Lung (tissue), 16 donors: Measurements from ENCODE around the gene TALDO1. TPM values are rescaled to one million over a fixed set of nuclear protein-coding genes. Genes with fewer than 3 reads are reported as not detected.

Experiments
- ATAC-seq: fragments of 200-7000 bp; cut with Tn5 transposase; one replicate; pipeline ENCODE4 v1.9.1; 2020; ENCODE audit warnings: moderate number of reproducible peaks; ENCODE audit not compliant: insufficient read depth, low FRiP score
- DNase-seq, 3 donors: peaks; one replicate each; pipeline ENCODE4 v3.0.0-alpha.2; 2013 to 2017
- H3K27ac ChIP-seq, 2 donors: one replicate each; pipeline ENCODE4 v1.5.1; 2013; ENCODE audit warnings: mild to moderate bottlenecking in 2 of 2, moderate library complexity in 2 of 2, control low read depth in 1 of 2, inconsistent platforms in 1 of 2, low read depth in 1 of 2, low read length in 1 of 2
- H3K27me3 ChIP-seq, 3 donors: one replicate each; pipeline ENCODE4 v1.5.1; 2013; ENCODE audit warnings: low read length in 2 of 3; ENCODE audit not compliant: control insufficient read depth in 3 of 3, insufficient read depth in 3 of 3
- H3K36me3 ChIP-seq, 4 donors: one replicate each; pipeline ENCODE4 v1.5.1; 2013; ENCODE audit warnings: low read length in 4 of 4, mild to moderate bottlenecking in 1 of 4, moderate library complexity in 1 of 4; ENCODE audit not compliant: control insufficient read depth in 4 of 4, insufficient read depth in 4 of 4
- H3K4me1 ChIP-seq, 5 donors: one replicate each; pipeline ENCODE4 v1.5.1; 2013; ENCODE audit warnings: low read length in 5 of 5, mild to moderate bottlenecking in 2 of 5, moderate library complexity in 1 of 5; ENCODE audit not compliant: control insufficient read depth in 5 of 5, insufficient read depth in 5 of 5
- H3K4me3 ChIP-seq: one replicate; pipeline ENCODE4 v1.5.1; 2013; ENCODE audit warnings: mild to moderate bottlenecking, control low read depth, moderate library complexity
- H3K9ac ChIP-seq, 2 donors: one replicate each; pipeline ENCODE4 v1.5.1; 2013; ENCODE audit warnings: low read length in 2 of 2, control low read depth in 1 of 2; ENCODE audit not compliant: insufficient read depth in 1 of 2
- H3K9me3 ChIP-seq, 4 donors: one replicate each; pipeline ENCODE4 v1.5.1; 2013; ENCODE audit warnings: low read length in 3 of 4, mild to moderate bottlenecking in 1 of 4, moderate library complexity in 1 of 4; ENCODE audit not compliant: control insufficient read depth in 4 of 4, insufficient read depth in 3 of 4
- WGBS, 2 donors: extraction: QIAGEN DNeasy Blood & Tissue Kit; methylation state at CpG; one replicate each; pipeline ENCODE4 v1.1.7; 2013; 5-methylcytosine and 5-hydroxymethylcytosine counted together
- long read RNA-seq, 5 donors: transcript quantifications; one replicate each; lab custom pipeline, GENCODE V29; 2026
- polyA plus RNA-seq, 2 donors: library from polyadenylated mRNA; stranded (reverse); fragments of 200-250 nt; gene quantifications; one replicate each; pipeline ENCODE4 v1.2.1, GENCODE V29; 2013
- total RNA-seq, 2 donors: library from RNA; depleted of rRNA in 1 of 2; stranded (reverse); fragments of >200 nt in 1 of 2; gene quantifications; one replicate each; pipeline ENCODE4 v1.2.1, GENCODE V29; 2014 to 2021
- TF ChIP-seq, protein P1 (sequence below): IDR thresholded peaks from 2 replicates; pipeline ENCODE4 v1.5.1; 2012; ENCODE audit warnings: mild to moderate bottlenecking; ENCODE audit errors: control extremely low read depth, extremely low read depth
- donor health status: control.
- donor health status: control.
- donor health status: Bipolar disorder and iron deficiency.
- donor health status: healthy.
- donor health status: DM: yes; HTN: yes; CAD: no.

TALDO1 gene
- 100 to 1,000 TPM; 128 to 292 TPM for total RNA-seq
- polyA plus RNA-seq = 100 to 1,000 TPM; 186 to 311 TPM
- long read RNA-seq, donor 1, transcript TALDO1-206 (2 exons, 587 nt) = minor isoform, 11 of 118 reads
- long read RNA-seq, donor 1, transcript TALDO1-201 (8 exons, 1,346 nt) = major isoform, 72 of 118 reads
- long read RNA-seq, donor 1, partial matches to known transcripts = 30 of 118 reads
- long read RNA-seq, donor 1, other reads (novel, unspliced or antisense) = 0 of 118 reads
- long read RNA-seq, donor 2, transcript TALDO1-201 (8 exons, 1,346 nt) = major isoform, 28 of 45 reads
- long read RNA-seq, donor 2, partial matches to known transcripts = 14 of 45 reads
- long read RNA-seq, donor 2, other reads (novel, unspliced or antisense) = 0 of 45 reads
- long read RNA-seq, donor 3, transcript TALDO1-201 (8 exons, 1,346 nt) = major isoform, 37 of 44 reads
- long read RNA-seq, donor 3, transcript TALDO1-206 (2 exons, 587 nt) = minor isoform, 5 of 44 reads
- long read RNA-seq, donor 3, partial matches to known transcripts = 0 of 44 reads
- long read RNA-seq, donor 3, other reads (novel, unspliced or antisense) = 0 of 44 reads
- long read RNA-seq, donor 4, transcript TALDO1-206 (2 exons, 587 nt) = minor isoform, 6 of 67 reads
- long read RNA-seq, donor 4, transcript TALDO1-201 (8 exons, 1,346 nt) = major isoform, 28 of 67 reads
- long read RNA-seq, donor 4, partial matches to known transcripts = 28 of 67 reads
- long read RNA-seq, donor 4, other reads (novel, unspliced or antisense) = 0 of 67 reads
- long read RNA-seq, donor 5, transcript TALDO1-201 (8 exons, 1,346 nt) = major isoform, 82 of 105 reads
- long read RNA-seq, donor 5, transcript TALDO1-206 (2 exons, 587 nt) = minor isoform, 7 of 105 reads
- long read RNA-seq, donor 5, partial matches to known transcripts = 13 of 105 reads
- long read RNA-seq, donor 5, other reads (novel, unspliced or antisense) = 0 of 105 reads

- WGBS, 2 donors = 1% methylated on average over 96 to 112 of the region's 112 CpGs
- H3K4me3 ChIP-seq = peak within 1 kb of the TSS; percentile 99
- peak within 1 kb of the TSS; percentile 30 to 37 for H3K9ac ChIP-seq
- peaks cover 0 to 17% (median 6%) of the 10 kb centered on the region in 5 donors for H3K4me1 ChIP-seq
- TF ChIP-seq, protein P1, sequence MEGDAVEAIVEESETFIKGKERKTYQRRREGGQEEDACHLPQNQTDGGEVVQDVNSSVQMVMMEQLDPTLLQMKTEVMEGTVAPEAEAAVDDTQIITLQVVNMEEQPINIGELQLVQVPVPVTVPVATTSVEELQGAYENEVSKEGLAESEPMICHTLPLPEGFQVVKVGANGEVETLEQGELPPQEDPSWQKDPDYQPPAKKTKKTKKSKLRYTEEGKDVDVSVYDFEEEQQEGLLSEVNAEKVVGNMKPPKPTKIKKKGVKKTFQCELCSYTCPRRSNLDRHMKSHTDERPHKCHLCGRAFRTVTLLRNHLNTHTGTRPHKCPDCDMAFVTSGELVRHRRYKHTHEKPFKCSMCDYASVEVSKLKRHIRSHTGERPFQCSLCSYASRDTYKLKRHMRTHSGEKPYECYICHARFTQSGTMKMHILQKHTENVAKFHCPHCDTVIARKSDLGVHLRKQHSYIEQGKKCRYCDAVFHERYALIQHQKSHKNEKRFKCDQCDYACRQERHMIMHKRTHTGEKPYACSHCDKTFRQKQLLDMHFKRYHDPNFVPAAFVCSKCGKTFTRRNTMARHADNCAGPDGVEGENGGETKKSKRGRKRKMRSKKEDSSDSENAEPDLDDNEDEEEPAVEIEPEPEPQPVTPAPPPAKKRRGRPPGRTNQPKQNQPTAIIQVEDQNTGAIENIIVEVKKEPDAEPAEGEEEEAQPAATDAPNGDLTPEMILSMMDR = peak; percentile 21
- H3K27ac ChIP-seq = peak within 1 kb of the TSS; percentile 93 to 96
- DNase-seq (peak; percentile 90 to 93 (median 92)), ATAC-seq (peak; percentile 99)
- no peaks in the 10 kb centered on the region for H3K27me3 ChIP-seq
- peaks cover 0 to 2% (median 0%) of the 10 kb centered on the region in 4 donors for H3K36me3 ChIP-seq
- no peaks in the 10 kb centered on the region for H3K9me3 ChIP-seq
Measured at GRCh38 chr11:747158-748006, at the start of gene TALDO1. TALDO1 (plus strand) TSS chr11:747464; CDS start chr11:747482, 18 bp downstream.

DNA sequence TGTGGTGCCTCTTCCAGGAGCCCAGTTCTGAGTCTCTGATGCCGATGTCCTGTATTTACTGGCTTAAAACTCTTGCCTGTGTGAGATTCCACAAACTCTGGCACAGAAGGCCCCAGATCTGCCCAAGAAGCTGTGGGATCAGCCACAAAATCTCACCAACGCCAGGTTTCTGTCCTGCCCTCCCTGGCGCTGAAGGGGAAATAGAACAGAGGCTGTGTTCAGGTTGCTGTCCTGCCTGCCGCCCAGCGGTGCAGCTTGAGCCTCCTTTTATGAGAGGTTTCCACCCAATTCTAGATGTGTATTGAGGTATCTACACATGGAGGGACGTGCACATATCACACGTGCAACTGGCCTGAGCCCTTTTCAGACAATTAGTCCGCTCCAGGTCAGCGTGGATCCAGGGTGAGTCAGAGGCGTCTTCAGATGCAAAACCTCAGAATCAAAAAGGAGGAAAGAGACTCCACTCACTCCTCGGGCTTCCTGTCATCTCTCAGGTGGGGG lies 49.4 kb upstream of the TALDO1 start:
- Histone ChIP-seq H3K9ac (no peak overlapping the region), H3K27me3 (no peaks in the 10 kb centered on the region), H3K9me3 (no peaks in the 10 kb centered on the region), H3K27ac (peak overlapping the region in 1 of 2 donors; percentile 63), H3K36me3 (peaks cover 0 to 10% (median 8%) of the 10 kb centered on the region in 4 donors), H3K4me3 (no peak overlapping the region), H3K4me1 (peaks cover 0 to 20% (median 9%) of the 10 kb centered on the region in 5 donors)
- TF ChIP-seq, protein P1 = no peak
- ATAC-seq (no peak), DNase-seq (no peak)
- WGBS, 2 donors = 78 to 81% methylated on average over 11 of the region's 11 CpGs

GRCh38 chr11:698493-699115 lies 48.7 kb upstream of the TALDO1 start:
- Histone ChIP-seq H3K4me1 (peaks cover 0 to 14% (median 9%) of the 10 kb centered on the region in 5 donors), H3K4me3 (no peak overlapping the region), H3K9ac (no peak overlapping the region), H3K36me3 (peaks cover 0 to 10% (median 8%) of the 10 kb centered on the region in 4 donors), H3K27ac (no peak overlapping the region), H3K27me3 (no peaks in the 10 kb centered on the region), H3K9me3 (no peaks in the 10 kb centered on the region)
- TF ChIP-seq, protein P1 = no peak
- DNase-seq = no peak
- ATAC-seq = no peak
- WGBS, 2 donors = 86% methylated on average over 17 of the region's 17 CpGs
